LNCAP (cell line): Measurements from ENCODE around the gene OTOF.

Experiments
- CTCF ChIP-seq: fragments of 450-650 bp; IDR thresholded peaks from 2 replicates; pipeline ENCODE4 v1.5.1; 2017; ENCODE audit warnings: mild to moderate bottlenecking

OTOF gene

DNA sequence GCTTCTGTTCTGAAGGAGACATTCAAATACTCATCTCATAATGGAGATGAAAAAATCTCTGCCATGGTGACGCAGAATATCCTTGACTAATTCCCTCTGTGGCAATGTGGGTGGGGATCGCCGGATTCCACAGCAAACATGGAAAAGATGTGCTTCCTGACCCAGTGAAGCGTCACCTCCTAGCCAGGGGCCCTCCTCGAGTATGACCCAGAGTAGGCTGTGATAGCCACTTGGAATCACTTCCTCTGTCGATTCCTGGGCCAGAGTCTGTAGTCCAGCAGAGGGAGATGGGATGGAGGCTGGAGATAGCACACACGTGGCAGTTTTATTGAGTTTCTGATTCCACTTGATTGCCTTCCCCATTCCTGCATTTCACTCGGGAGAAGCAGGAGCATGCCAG is 39.4 kb downstream of the OTOF start:
- no peak for TF ChIP-seq CTCF

DNA sequence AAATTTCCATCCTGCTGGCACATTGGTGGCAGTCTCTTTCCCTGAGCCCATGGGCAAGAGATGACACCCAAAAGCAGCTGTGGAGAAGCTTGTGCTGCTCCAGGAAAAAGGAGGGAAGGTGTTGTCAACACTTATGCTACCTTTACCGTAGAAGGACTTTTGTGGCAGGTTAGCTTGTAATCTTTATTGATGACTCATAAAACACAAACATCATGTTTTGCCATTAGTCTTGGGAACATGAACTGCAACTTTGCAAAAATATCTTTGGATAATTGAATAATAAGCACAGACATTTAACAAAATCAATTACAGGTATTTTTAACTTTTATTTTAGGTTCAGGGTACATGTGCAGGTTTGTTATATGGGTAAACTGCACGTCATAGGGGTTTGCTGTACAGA is 42.8 kb downstream of the OTOF start:
- TF ChIP-seq CTCF, result no peak

DNA sequence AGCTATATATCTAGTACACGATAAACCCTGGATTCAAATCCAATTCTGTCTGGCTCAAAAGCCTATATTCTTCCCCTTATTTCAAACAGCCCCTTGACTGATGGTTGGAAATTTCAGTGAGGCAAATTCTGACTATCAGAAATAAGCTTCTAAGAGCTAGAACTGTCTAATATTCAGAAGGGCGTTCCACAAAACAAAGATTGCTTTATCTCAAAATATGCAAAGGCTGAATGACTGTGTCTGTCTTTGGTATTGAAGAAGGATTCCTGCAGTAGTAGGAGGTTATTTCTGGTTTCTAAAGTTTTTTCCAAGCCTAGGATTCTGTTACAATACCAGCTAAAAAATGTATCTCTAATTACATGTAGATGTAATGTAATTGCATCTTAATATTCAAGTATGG is 45.1 kb downstream of the OTOF start:
- no peak for TF ChIP-seq CTCF

- no peak for TF ChIP-seq CTCF
Measured at GRCh38 chr2:26432363-26432762, 45.6 kb downstream of the OTOF start.

GRCh38 chr2:26430826-26431225 is 47.1 kb downstream of the OTOF start:
- no peak for TF ChIP-seq CTCF

- no peak for TF ChIP-seq CTCF
Measured at GRCh38 chr2:26429779-26430578, 47.9 kb downstream of the OTOF start.

DNA sequence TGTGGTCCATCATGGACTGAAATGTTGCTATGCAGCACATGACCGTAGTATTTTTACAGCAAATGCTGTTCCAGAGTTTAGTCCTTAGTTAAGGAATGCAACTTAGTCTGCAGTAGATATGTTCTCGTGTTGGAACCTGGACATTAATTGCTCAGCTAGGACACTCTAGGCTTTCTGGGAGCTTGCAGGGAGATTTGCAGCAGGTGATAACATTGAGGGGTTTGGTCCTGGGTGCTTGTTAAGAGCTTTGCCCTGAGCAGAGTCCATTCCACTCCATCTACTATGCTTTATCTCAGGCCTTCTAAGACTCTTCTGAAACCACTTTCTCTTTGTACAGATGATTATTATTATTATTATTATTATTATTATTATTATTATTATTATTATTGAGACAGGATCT is 49.1 kb downstream of the OTOF start:
- TF ChIP-seq CTCF, result no peak

GRCh38 chr2:26424221-26424620 is 53.7 kb downstream of the OTOF start:
- no peak for TF ChIP-seq CTCF
